Dermis blood vessel endothelial cell (primary cell): ENCODE results near the gene WWOX. TPM values are rescaled to one million over a fixed set of nuclear protein-coding genes. Genes with fewer than 3 reads are reported as not detected.

ENCODE experiments used
- DNase-seq: peaks from one replicate; pipeline ENCODE4 v3.0.0; 2010
- total RNA-seq: library from RNA; depleted of rRNA; stranded (reverse); fragments of >200 nt; gene quantifications from 2 replicates; pipeline ENCODE4 v1.2.3, GENCODE V29; 2014

WWOX gene
- total RNA-seq, 1 donor from 2014 or later: 14.5 TPM

- DNase-seq: no peak
These were observed 984.2 kb downstream of the WWOX start for GRCh38 chr16:79083508-79084299.

- DNase-seq: no peak
These were observed 989.5 kb downstream of the WWOX start for GRCh38 chr16:79088971-79089370.

GRCh38 chr16:79089735-79090284 is 990.4 kb downstream of the WWOX start:
- no peak for DNase-seq

GRCh38 chr16:79090966-79091365 is 991.5 kb downstream of the WWOX start:
- no peak for DNase-seq

GRCh38 chr16:79092846-79093245 is 993.4 kb downstream of the WWOX start:
- DNase-seq: no peak

GRCh38 chr16:79093554-79093967 is 994.1 kb downstream of the WWOX start:
- DNase-seq: no peak

GRCh38 chr16:79096246-79096645 is 996.8 kb downstream of the WWOX start:
- no peak for DNase-seq

GRCh38 chr16:79097166-79097565 is 997.7 kb downstream of the WWOX start:
- no peak for DNase-seq

- no peak for DNase-seq
These were observed 998.3 kb downstream of the WWOX start for GRCh38 chr16:79097771-79098170.

- no peak for DNase-seq
These were observed 999.5 kb downstream of the WWOX start for GRCh38 chr16:79098907-79099306.

GRCh38 chr16:79099716-79100115 is 1000.3 kb downstream of the WWOX start:
- DNase-seq: no peak

- DNase-seq: no peak
These were observed 1001.0 kb downstream of the WWOX start for GRCh38 chr16:79100447-79100846.

GRCh38 chr16:79101491-79101890 is 1002.0 kb downstream of the WWOX start:
- DNase-seq: no peak

- DNase-seq: no peak
These were observed 1005.1 kb downstream of the WWOX start for GRCh38 chr16:79104567-79104966.

GRCh38 chr16:79107301-79107700 is 1007.8 kb downstream of the WWOX start:
- no peak for DNase-seq

GRCh38 chr16:79109771-79110170 is 1010.3 kb downstream of the WWOX start:
- DNase-seq: no peak

GRCh38 chr16:79110242-79110641 is 1010.8 kb downstream of the WWOX start:
- DNase-seq: no peak

GRCh38 chr16:79110953-79111352 is 1011.5 kb downstream of the WWOX start:
- no peak for DNase-seq

GRCh38 chr16:79112462-79112861 is 1013.0 kb downstream of the WWOX start:
- no peak for DNase-seq

GRCh38 chr16:79113826-79114225 is 1014.4 kb downstream of the WWOX start:
- DNase-seq: no peak

- DNase-seq: no peak
These were observed 1015.3 kb downstream of the WWOX start for GRCh38 chr16:79114759-79115158.

- no peak for DNase-seq
These were observed 1022.5 kb downstream of the WWOX start for GRCh38 chr16:79121906-79122305.

- DNase-seq: no peak
These were observed 1022.9 kb downstream of the WWOX start for GRCh38 chr16:79122343-79122742.

- DNase-seq: no peak
These were observed 1024.7 kb downstream of the WWOX start for GRCh38 chr16:79124016-79124756.
